SW480 (cell line): ENCODE data around the gene OPTN.
A peak's percentile ranks its signal among the peaks of the same experiment; 100 is the strongest.
"Not testable (repeated sequence)": the region's sequence is repeated elsewhere in the genome, so short reads cannot be mapped to it uniquely, and the experiment has no call there.

ENCODE experiments used
- DNase-seq: peaks from one replicate; pipeline ENCODE4 v3.0.0-alpha.2; 2016; ENCODE audit warnings: low spot score

The OPTN gene

GRCh38 chr10:13099666-13100348, at the start of gene OPTN:
OPTN (plus strand) TSS chr10:13100163; CDS start chr10:13109123, 8,960 bp downstream.
- peak; percentile 77 for DNase-seq

GRCh38 chr10:13051126-13051694, 48.8 kb upstream of the OPTN start:
- no peak for DNase-seq

- DNase-seq, result not testable (repeated sequence)
Measured at GRCh38 chr10:13053208-13053607, 46.8 kb upstream of the OPTN start.

- DNase-seq, result no peak
Measured at GRCh38 chr10:13053794-13054462, 46.0 kb upstream of the OPTN start.

- DNase-seq, result no peak
Measured at GRCh38 chr10:13054844-13055243, 45.1 kb upstream of the OPTN start.

GRCh38 chr10:13056456-13057077, 43.4 kb upstream of the OPTN start:
- peak; percentile 7 for DNase-seq

- no peak for DNase-seq
Measured at GRCh38 chr10:13062803-13063202, 37.2 kb upstream of the OPTN start.

GRCh38 chr10:13066527-13066926, 33.4 kb upstream of the OPTN start:
- no peak for DNase-seq

- DNase-seq, result no peak
Measured at GRCh38 chr10:13067431-13067830, 32.5 kb upstream of the OPTN start.

GRCh38 chr10:13068071-13068470, 31.9 kb upstream of the OPTN start:
- DNase-seq, result no peak

- DNase-seq, result no peak
Measured at GRCh38 chr10:13068484-13068883, 31.5 kb upstream of the OPTN start.

- DNase-seq, result no peak
Measured at GRCh38 chr10:13072339-13072738, 27.6 kb upstream of the OPTN start.

- peak; percentile 65 for DNase-seq
Measured at GRCh38 chr10:13074563-13075451, 25.2 kb upstream of the OPTN start.

GRCh38 chr10:13078912-13079775, 20.8 kb upstream of the OPTN start:
- no peak for DNase-seq

GRCh38 chr10:13079776-13080050, 20.2 kb upstream of the OPTN start:
- DNase-seq, result no peak

- DNase-seq, result no peak
Measured at GRCh38 chr10:13080643-13081042, 19.3 kb upstream of the OPTN start.

- not testable (repeated sequence) for DNase-seq
Measured at GRCh38 chr10:13083700-13084099, 16.3 kb upstream of the OPTN start.

GRCh38 chr10:13086056-13086455, 13.9 kb upstream of the OPTN start:
- DNase-seq, result no peak

- no peak for DNase-seq
Measured at GRCh38 chr10:13087601-13087985, 12.4 kb upstream of the OPTN start.

- DNase-seq, result no peak
Measured at GRCh38 chr10:13087986-13088618, 11.9 kb upstream of the OPTN start.

- DNase-seq, result no peak
Measured at GRCh38 chr10:13089345-13089744, 10.6 kb upstream of the OPTN start.
